Neural crest cell (in vitro differentiated cells): ENCODE results near the gene SCN2A. TPM values are rescaled to one million over a fixed set of nuclear protein-coding genes. Genes with fewer than 3 reads are reported as not detected.
A peak's percentile ranks its signal among the peaks of the same experiment; 100 is the strongest.

ENCODE experiments used
- DNase-seq: peaks from one replicate; pipeline ENCODE4 v3.0.0; 2021; ENCODE audit warnings: low read depth, mixed read lengths, low spot score
- H3K27ac Mint-ChIP-seq: one replicate; pipeline ENCODE4 v1.8.0; 2021; ENCODE audit warnings: mild to moderate bottlenecking, mixed read lengths; ENCODE audit not compliant: unreplicated experiment
- H3K27me3 Mint-ChIP-seq: 2 replicates; pipeline ENCODE4 v1.8.0; 2021; ENCODE audit warnings: low read depth, mild to moderate bottlenecking, mixed read lengths
- H3K36me3 Mint-ChIP-seq: 2 replicates; pipeline ENCODE4 v1.8.0; 2021; ENCODE audit warnings: low read depth, mild to moderate bottlenecking, mixed read lengths
- H3K4me1 Mint-ChIP-seq: 2 replicates; pipeline ENCODE4 v1.8.0; 2021; ENCODE audit warnings: mixed read lengths
- H3K4me3 Mint-ChIP-seq: one replicate; pipeline ENCODE4 v1.8.0; 2021; ENCODE audit warnings: mild to moderate bottlenecking, mixed read lengths
- H3K9me3 Mint-ChIP-seq: 2 replicates; pipeline ENCODE4 v1.8.0; 2021; ENCODE audit warnings: mixed read lengths
- total RNA-seq: library from RNA; stranded (reverse); gene quantifications from 2 replicates; pipeline ENCODE4 v1.2.1, GENCODE V29; 2021
- TF ChIP-seq, protein P1 (sequence below): fragments of 200-600 bp; sonication (generic); conservative IDR thresholded peaks from 2 replicates; pipeline ENCODE4 v1.5.0; 2021; ENCODE audit warnings: antibody characterized with exemption, mild to moderate bottlenecking

Gene SCN2A
- total RNA-seq, 1 donor from 2014 or later = 0.47 TPM

DNA sequence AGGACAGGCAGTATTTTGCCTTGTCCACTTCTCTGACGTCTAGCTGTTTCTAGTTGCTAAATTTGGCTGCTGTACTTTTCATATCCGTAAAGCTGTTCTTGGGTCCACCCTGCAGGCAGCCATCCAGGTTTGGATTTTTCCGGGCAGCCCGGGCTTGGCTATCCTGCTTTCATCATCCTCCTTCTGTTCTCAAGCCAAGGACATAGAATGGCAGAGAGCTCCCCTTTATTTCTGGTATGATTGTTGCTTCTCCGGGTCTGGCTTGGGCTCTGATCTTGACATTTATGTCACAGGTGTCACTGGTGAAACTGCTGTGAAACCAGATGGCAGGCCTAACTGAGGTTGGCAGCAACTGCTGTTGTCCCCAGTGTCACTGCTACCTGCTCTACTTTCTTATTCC lies 35.5 kb downstream of the SCN2A start:
- no peaks in the 10 kb centered on the region for H3K9me3 Mint-ChIP-seq
- DNase-seq = no peak
- no peaks in the 10 kb centered on the region for H3K36me3 Mint-ChIP-seq
- H3K27ac Mint-ChIP-seq = no peak overlapping the region
- peaks cover 5% of the 10 kb centered on the region for H3K4me1 Mint-ChIP-seq
- H3K4me3 Mint-ChIP-seq = no peak overlapping the region
- TF ChIP-seq, protein P1, sequence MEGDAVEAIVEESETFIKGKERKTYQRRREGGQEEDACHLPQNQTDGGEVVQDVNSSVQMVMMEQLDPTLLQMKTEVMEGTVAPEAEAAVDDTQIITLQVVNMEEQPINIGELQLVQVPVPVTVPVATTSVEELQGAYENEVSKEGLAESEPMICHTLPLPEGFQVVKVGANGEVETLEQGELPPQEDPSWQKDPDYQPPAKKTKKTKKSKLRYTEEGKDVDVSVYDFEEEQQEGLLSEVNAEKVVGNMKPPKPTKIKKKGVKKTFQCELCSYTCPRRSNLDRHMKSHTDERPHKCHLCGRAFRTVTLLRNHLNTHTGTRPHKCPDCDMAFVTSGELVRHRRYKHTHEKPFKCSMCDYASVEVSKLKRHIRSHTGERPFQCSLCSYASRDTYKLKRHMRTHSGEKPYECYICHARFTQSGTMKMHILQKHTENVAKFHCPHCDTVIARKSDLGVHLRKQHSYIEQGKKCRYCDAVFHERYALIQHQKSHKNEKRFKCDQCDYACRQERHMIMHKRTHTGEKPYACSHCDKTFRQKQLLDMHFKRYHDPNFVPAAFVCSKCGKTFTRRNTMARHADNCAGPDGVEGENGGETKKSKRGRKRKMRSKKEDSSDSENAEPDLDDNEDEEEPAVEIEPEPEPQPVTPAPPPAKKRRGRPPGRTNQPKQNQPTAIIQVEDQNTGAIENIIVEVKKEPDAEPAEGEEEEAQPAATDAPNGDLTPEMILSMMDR = no peak
- no peaks in the 10 kb centered on the region for H3K27me3 Mint-ChIP-seq

DNA sequence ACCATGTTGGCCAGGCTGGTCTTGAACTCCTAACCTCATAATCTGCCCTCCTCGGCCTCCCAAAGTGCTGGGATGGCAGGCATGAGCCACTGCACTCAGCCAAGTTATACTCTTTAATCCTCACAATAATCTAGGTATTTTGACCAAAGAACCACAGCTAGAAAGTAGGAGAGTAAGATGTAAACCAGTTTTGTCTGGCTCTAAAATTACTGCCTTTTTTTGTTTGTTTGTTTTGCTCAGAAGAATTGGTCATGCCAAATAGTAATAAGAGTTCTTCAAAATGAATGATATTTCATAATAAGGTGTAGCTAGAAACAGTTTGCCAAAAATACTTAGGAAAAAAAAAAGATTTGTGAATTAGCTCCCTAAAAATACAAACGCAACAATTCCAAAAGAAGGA lies 36.7 kb downstream of the SCN2A start:
- H3K36me3 Mint-ChIP-seq = no peaks in the 10 kb centered on the region
- no peak for DNase-seq
- H3K4me3 Mint-ChIP-seq = no peak overlapping the region
- no peaks in the 10 kb centered on the region for H3K9me3 Mint-ChIP-seq
- no peaks in the 10 kb centered on the region for H3K4me1 Mint-ChIP-seq
- no peak overlapping the region for H3K27ac Mint-ChIP-seq
- H3K27me3 Mint-ChIP-seq = no peaks in the 10 kb centered on the region
- TF ChIP-seq, protein P1 = no peak

DNA sequence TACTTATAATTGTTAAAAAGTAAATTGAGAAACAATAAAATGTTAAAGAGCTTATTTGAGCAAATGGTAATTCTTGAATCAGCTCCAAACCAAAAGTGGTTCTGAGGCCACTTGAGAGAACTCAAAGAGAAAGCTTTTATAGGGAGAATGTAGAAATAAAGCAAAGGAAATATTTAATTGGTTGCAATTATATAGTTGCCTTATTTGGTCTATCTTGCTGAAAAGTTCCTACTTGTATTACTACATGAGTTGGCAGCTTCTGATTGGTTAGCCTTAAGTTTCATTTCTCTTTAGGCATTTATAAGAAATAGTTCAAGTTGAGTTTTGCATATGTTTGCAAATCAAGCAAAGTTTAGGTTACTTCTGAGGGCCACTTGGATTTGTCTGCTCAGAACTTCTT lies 38.1 kb downstream of the SCN2A start:
- Mint-ChIP-seq H3K27me3 (no peaks in the 10 kb centered on the region), H3K4me1 (no peaks in the 10 kb centered on the region), H3K36me3 (no peaks in the 10 kb centered on the region), H3K4me3 (no peak overlapping the region), H3K9me3 (no peaks in the 10 kb centered on the region), H3K27ac (no peak overlapping the region)
- DNase-seq = no peak
- TF ChIP-seq, protein P1 = no peak

DNA sequence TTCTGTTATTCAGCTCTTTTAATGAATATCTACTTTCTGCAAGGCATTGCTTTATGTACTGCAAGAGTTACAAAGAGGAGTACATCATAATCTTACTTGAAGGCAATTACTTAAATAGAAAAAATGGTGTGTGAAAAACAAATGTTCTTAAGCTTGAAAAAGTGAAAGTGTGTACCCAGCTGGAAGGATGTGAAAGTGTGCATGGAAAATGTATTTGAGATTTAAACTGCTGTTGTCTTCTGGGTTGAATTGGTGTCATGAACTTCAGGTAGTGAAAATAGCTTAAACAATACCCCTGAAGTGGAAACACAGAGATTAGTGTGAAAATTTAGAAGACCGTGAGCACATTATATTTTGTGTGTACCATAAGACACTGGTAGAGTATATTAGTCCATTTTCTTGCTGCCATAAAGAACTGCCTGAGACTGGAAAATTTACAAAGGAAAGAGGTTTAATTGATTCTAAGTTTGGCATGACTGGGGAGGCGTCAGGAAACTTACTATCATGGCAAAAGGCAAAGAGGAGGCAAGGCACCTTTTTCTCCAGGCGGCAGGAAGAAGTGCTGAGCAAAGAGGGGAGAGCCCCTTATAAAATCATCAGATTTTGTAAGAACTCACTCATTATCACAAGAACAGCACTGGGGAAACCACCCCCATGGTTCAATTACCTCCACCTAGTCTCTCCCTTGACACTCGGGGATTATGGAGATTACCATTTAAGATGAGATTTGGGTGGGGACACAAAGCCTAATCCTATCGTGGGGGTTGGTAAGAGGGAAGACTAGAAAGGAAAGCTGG lies 38.8 kb downstream of the SCN2A start:
- Mint-ChIP-seq H3K27me3 (no peaks in the 10 kb centered on the region), H3K9me3 (no peaks in the 10 kb centered on the region), H3K4me1 (no peaks in the 10 kb centered on the region), H3K27ac (no peak overlapping the region), H3K4me3 (no peak overlapping the region), H3K36me3 (no peaks in the 10 kb centered on the region)
- TF ChIP-seq, protein P1 = no peak
- DNase-seq = no peak

DNA sequence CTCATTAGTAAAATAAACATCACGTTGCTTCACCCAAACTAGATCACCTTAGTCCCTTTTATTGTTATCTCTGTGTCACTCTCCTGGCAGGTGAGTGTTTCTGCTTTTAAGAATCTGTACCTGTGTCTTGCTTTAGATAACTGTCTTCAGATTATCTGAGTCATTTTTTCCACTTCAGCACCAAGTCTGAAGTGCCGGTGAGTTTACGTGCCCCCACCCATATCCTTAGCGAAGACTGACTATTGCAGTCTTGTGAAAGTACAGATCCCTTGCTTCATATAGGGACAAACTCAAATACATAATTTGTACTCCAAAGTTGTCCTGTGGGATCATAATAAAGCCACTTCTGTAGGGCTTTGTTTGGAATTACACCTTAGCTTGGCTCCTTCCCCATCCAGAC lies 41.1 kb downstream of the SCN2A start:
- no peak for DNase-seq
- TF ChIP-seq, protein P1 = no peak
- H3K27me3 Mint-ChIP-seq = no peaks in the 10 kb centered on the region
- H3K4me3 Mint-ChIP-seq = no peak overlapping the region
- H3K27ac Mint-ChIP-seq = peak overlapping the region; percentile 70
- no peaks in the 10 kb centered on the region for H3K4me1 Mint-ChIP-seq
- no peaks in the 10 kb centered on the region for H3K36me3 Mint-ChIP-seq
- no peaks in the 10 kb centered on the region for H3K9me3 Mint-ChIP-seq
